HepG2 (cell line): Measurements from ENCODE around the gene CAMTA2. TPM values are rescaled to one million over a fixed set of nuclear protein-coding genes. Genes with fewer than 3 reads are reported as not detected.
A peak's percentile ranks its signal among the peaks of the same experiment; 100 is the strongest.

Source experiments
- ATAC-seq: fragments of 200-7000 bp; cut with Tn5 transposase; 3 replicates; pipeline ENCODE4 v1.9.1; 2020; ENCODE audit warnings: mild to moderate bottlenecking, moderate library complexity
- BruUV-seq: library from RNA; stranded (reverse); fragments of 400-500 nt; replicated peaks from 2 replicates; lab custom pipeline; 2021; lab: Mats Ljungman, UMichigan
- CTCF ChIA-PET: fragments of 300-600 bp; formaldehyde crosslinking; extraction: SDS; loops from one replicate; lab custom pipeline; 2021; ENCODE audit warnings: low total read pairs, inconsistent platforms, low intra/inter-chr PET ratio; lab: Yijun Ruan, JAX
- POLR2A ChIA-PET: fragments of 350-600 bp; sonication (Branson Sonifier 250); formaldehyde crosslinking; loops from one replicate; lab custom pipeline; 2020; ENCODE audit warnings: antibody characterized with exemption, inconsistent platforms; lab: Yijun Ruan, JAX
- DNase-seq: peaks from one replicate; pipeline ENCODE4 v3.0.0-alpha.2; 2015; ENCODE audit warnings: low spot score
- FAIRE-seq: peaks from 3 replicates; lab custom pipeline; 2011; peaks lifted over from hg19 to GRCh38; lab: Jason Lieb, UNC
- H2AFZ ChIP-seq: one replicate; pipeline ENCODE4 v1.6.1; 2011; ENCODE audit warnings: low read length, inconsistent platforms
- H3K27ac ChIP-seq: fragments of 300-600 bp; 3 replicates; pipeline ENCODE4 v1.8.0; 2011; ENCODE audit warnings: mixed run types, mild to moderate bottlenecking, mixed read lengths, low read length, inconsistent platforms; ENCODE audit not compliant: insufficient read depth; ENCODE audit errors: extremely low read length
- H3K27me3 ChIP-seq, 2 experiments: fragments of 200-600 bp in 1 of 2; 2 replicates in 1 of 2; 3 replicates in 1 of 2; pipeline versions ENCODE4 v1.6.0 to v1.8.0; 2011; ENCODE audit warnings: low read length in 2 of 2, mild to moderate bottlenecking in 2 of 2, moderate library complexity in 2 of 2, inconsistent platforms in 1 of 2; ENCODE audit not compliant: insufficient read depth in 2 of 2, control insufficient read depth in 1 of 2
- H3K36me3 ChIP-seq, 2 experiments: fragments of 200-600 bp in 1 of 2; replicated peaks in 1 of 2; 2 replicates in 1 of 2; 3 replicates in 1 of 2; pipeline versions ENCODE4 v1.5.1 to v1.8.0; 2011; ENCODE audit warnings: low read length in 2 of 2, inconsistent platforms in 1 of 2; ENCODE audit not compliant: insufficient read depth in 2 of 2, control insufficient read depth in 1 of 2
- H3K4me1 ChIP-seq: 2 replicates; pipeline ENCODE4 v1.5.1; 2012; ENCODE audit warnings: low read length, inconsistent platforms; ENCODE audit not compliant: insufficient read depth
- H3K4me2 ChIP-seq: 2 replicates; pipeline ENCODE4 v1.6.0; 2011; ENCODE audit warnings: low read depth, low read length, inconsistent platforms
- H3K4me3 ChIP-seq, 3 experiments: fragments of 200-600 bp in 1 of 3; sonication (generic), shearing (Covaris generic) in 1 of 3; replicated peaks in 1 of 3; 2 replicates each; pipeline ENCODE4 v1.5.1; 2011 to 2016; ENCODE audit warnings: low read length in 3 of 3, inconsistent platforms in 2 of 3, low read depth in 2 of 3, mild to moderate bottlenecking in 2 of 3, control low read depth in 1 of 3, mixed read lengths in 1 of 3; ENCODE audit not compliant: insufficient read depth in 1 of 3
- H3K79me2 ChIP-seq: one replicate; pipeline ENCODE4 v1.6.1; 2011; ENCODE audit warnings: low read length, inconsistent platforms; ENCODE audit not compliant: insufficient read depth
- H3K9ac ChIP-seq: 2 replicates; pipeline ENCODE4 v1.6.0; 2011; ENCODE audit warnings: mild to moderate bottlenecking, low read depth, low read length, inconsistent platforms; ENCODE audit not compliant: insufficient read depth
- H3K9me3 ChIP-seq: 2 replicates; pipeline ENCODE4 v1.5.1; 2012; ENCODE audit warnings: mild to moderate bottlenecking, low read length
- H4K20me1 ChIP-seq: 2 replicates; pipeline ENCODE4 v1.6.0; 2011; ENCODE audit warnings: inconsistent platforms, mild to moderate bottlenecking, low read length, moderate library complexity; ENCODE audit not compliant: insufficient read depth
- HDAC1 ChIP-seq: sonication (generic); formaldehyde crosslinking; IDR thresholded peaks from 2 replicates; pipeline ENCODE4 v1.5.1; 2020; ENCODE audit warnings: mild to moderate bottlenecking, missing genetic modification reagents
- HNF4A ChIP-seq: sonication (generic); formaldehyde crosslinking; IDR thresholded peaks from 2 replicates; pipeline ENCODE4 v1.4.0; 2020; ENCODE audit warnings: missing genetic modification reagents
- POLR2A ChIP-seq, 2 experiments: IDR thresholded peaks; 2 replicates each; pipeline ENCODE4 v1.6.1; 2011; ENCODE audit warnings: low read depth in 2 of 2, low read length in 2 of 2, mild to moderate bottlenecking in 1 of 2, moderate library complexity in 1 of 2; ENCODE audit not compliant: insufficient read depth in 1 of 2
- RBFOX2 ChIP-seq: fragments of 200-400 bp; formaldehyde crosslinking; IDR thresholded peaks from 2 replicates; pipeline ENCODE4 v1.6.1; 2017; ENCODE audit warnings: low read depth, mild to moderate bottlenecking, low read length
- U2AF1 ChIP-seq: fragments of 200-400 bp; formaldehyde crosslinking; optimal IDR thresholded peaks from 2 replicates; pipeline ENCODE3; 2017; ENCODE audit warnings: mild to moderate bottlenecking, low read depth, low read length
- ZBTB38 ChIP-seq: sonication (generic); formaldehyde crosslinking; IDR thresholded peaks from 2 replicates; pipeline ENCODE4 v1.5.1; 2020; ENCODE audit warnings: mild to moderate bottlenecking, missing genetic modification reagents
- ZBTB7A ChIP-seq: sonication (generic); formaldehyde crosslinking; IDR thresholded peaks from 2 replicates; pipeline ENCODE4 v1.8.0; 2022; ENCODE audit warnings: mild to moderate bottlenecking, missing genetic modification reagents
- ZNF367 ChIP-seq: sonication (generic); formaldehyde crosslinking; IDR thresholded peaks from 2 replicates; pipeline ENCODE4 v1.4.0; 2020; ENCODE audit warnings: missing genetic modification reagents, borderline replicate concordance
- ZNF589 ChIP-seq: sonication (generic); formaldehyde crosslinking; conservative IDR thresholded peaks from 2 replicates; pipeline ENCODE4 v1.8.0; 2022; ENCODE audit warnings: mild to moderate bottlenecking, moderate library complexity, missing genetic modification reagents
- ZNF670 ChIP-seq: sonication (generic); formaldehyde crosslinking; IDR thresholded peaks from 2 replicates; pipeline ENCODE4 v1.8.0; 2022; ENCODE audit warnings: mild to moderate bottlenecking, missing genetic modification reagents, borderline replicate concordance
- ZNF710 ChIP-seq: sonication (generic); formaldehyde crosslinking; IDR thresholded peaks from 2 replicates; pipeline ENCODE4 v1.5.0; 2020; ENCODE audit warnings: mild to moderate bottlenecking, missing genetic modification reagents, borderline replicate concordance
- ZNF761 ChIP-seq: sonication (generic); formaldehyde crosslinking; conservative IDR thresholded peaks from 2 replicates; pipeline ENCODE4 v1.4.0; 2020; ENCODE audit warnings: mild to moderate bottlenecking, missing genetic modification reagents
- ZNF768 ChIP-seq: sonication (generic); formaldehyde crosslinking; IDR thresholded peaks from 2 replicates; pipeline ENCODE4 v1.4.0; 2020; ENCODE audit warnings: missing genetic modification reagents
- ZNF770 ChIP-seq: sonication (generic); formaldehyde crosslinking; IDR thresholded peaks from 2 replicates; pipeline ENCODE4 v1.5.0; 2020; ENCODE audit warnings: mild to moderate bottlenecking, missing genetic modification reagents
- WGBS: methylation state at CpG from one replicate; pipeline ENCODE4 v1.1.6; 2017; ENCODE audit warnings: low lambda C conversion rate; 5-methylcytosine and 5-hydroxymethylcytosine counted together
- in situ Hi-C: cut with HindIII; loops from 2 replicates; pipeline ENCODE4 v1.10.0; 2017; ENCODE audit warnings: low pct_unique_long_range_greater_than_20kb; ENCODE audit not compliant: extremely low pct_ligation_motif_present
- intact Hi-C: fragments of 100-400 bp; cut with micrococcal nuclease; formaldehyde crosslinking; loops from one replicate; pipeline ENCODE4 v1.10.0; 2022; ENCODE audit not compliant: unreplicated experiment
- polyA plus RNA-seq, 8 experiments: library from polyadenylated mRNA; depleted of rRNA in 3 of 8; stranded (reverse) in 7 of 8; unstranded in 1 of 8; fragments of >200 nt; fragmentation: Illumina TruSeq in 4 of 8; extraction: Trizol in 4 of 8; gene quantifications; 2 replicates each; pipeline versions ENCODE4 v1.2.1 to v1.2.3, GENCODE V29; 2011 to 2016; ENCODE audit warnings: low read depth in 4 of 8, missing spikeins in 1 of 8, mixed read lengths in 1 of 8; ENCODE audit not compliant: insufficient read depth in 1 of 8
- total RNA-seq, 5 experiments: library from RNA; depleted of rRNA; stranded (reverse); fragments of >200 nt; fragmentation: Illumina TruSeq; extraction: Trizol; gene quantifications; 2 replicates each; pipeline ENCODE4 v1.2.3, GENCODE V29; 2016; ENCODE audit warnings: low read depth in 1 of 5
- TF ChIP-seq, protein P1 (sequence below): sonication (generic); formaldehyde crosslinking; IDR thresholded peaks from 2 replicates; pipeline ENCODE4 v1.8.1; 2023; ENCODE audit warnings: missing genetic modification reagents, mild to moderate bottlenecking, borderline replicate concordance
- TF ChIP-seq, protein P2 (sequence below): sonication (generic); formaldehyde crosslinking; IDR thresholded peaks from 2 replicates; pipeline ENCODE4 v1.5.0; 2020; ENCODE audit warnings: mild to moderate bottlenecking, missing genetic modification reagents

The CAMTA2 gene
- total and polyA plus RNA-seq, 2 of the 13 experiments (the other 11 are each of a cell fraction or from before 2014, with no cell fraction given) = 4.1 to 7.1 TPM

GRCh38 chr17:4999430-5000093 is 12.1 kb upstream of the CAMTA2 start (continued):
- TF ChIP-seq, protein P1, sequence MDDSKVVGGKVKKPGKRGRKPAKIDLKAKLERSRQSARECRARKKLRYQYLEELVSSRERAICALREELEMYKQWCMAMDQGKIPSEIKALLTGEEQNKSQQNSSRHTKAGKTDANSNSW = no peak
- TF ChIP-seq ZNF670 (CRISPR knock-in tag) (no peak), ZNF589 (CRISPR knock-in tag) (0 out of 2 replicates have a peak, but pooled peaks have one; percentile 16), ZNF367 (CRISPR knock-in tag) (no peak), ZBTB38 (CRISPR knock-in tag) (no peak), HDAC1 (CRISPR knock-in tag) (no peak)

- peak; percentile 86 for DNase-seq
- Histone ChIP-seq H3K36me3 (peaks cover 8 to 31% of the 10 kb centered on the region in 2 experiments), H3K4me3 (peak overlapping the region; percentile 91 to 93 (median 92)), H3K79me2 (peaks cover 27% of the 10 kb centered on the region), H2AFZ (no peak overlapping the region), H3K4me2 (peak overlapping the region; percentile 82), H3K9me3 (no peaks in the 10 kb centered on the region), H3K27me3 (no peaks in the 10 kb centered on the region; a peak in 1 of 5 replicates), H3K9ac (peak overlapping the region; percentile 92), H3K4me1 (peaks cover 28% of the 10 kb centered on the region), H4K20me1 (no peaks in the 10 kb centered on the region), H3K27ac (peak overlapping the region; percentile 93)
- in situ Hi-C loops = no loop called here
- CTCF ChIA-PET = no interaction called here
- BruUV-seq = TSS peak; percentile 75
- intact Hi-C loops = no loop called here
- whole genome bisulfite sequencing = 2% methylated on average over 11 of the region's 14 CpGs
- peak; percentile 94 for FAIRE-seq
- POLR2A ChIA-PET = interaction anchor here (0.7 to 5.1 kb wide), 12 partner anchors 11 to 72 kb away, joined by 3 to 74 read pairs (median 8); partner anchors contain the start of genes CAMTA2, ENO3, RNF167 and SLC25A11
- peak; percentile 69 for ATAC-seq
- TF ChIP-seq POLR2A (IDR thresholded peaks at IDR 0.05; ENCODE audit: insufficient read depth in 1 of 2, low read depth in 2 of 2, low read length in 2 of 2) (peak; percentile 63 to 66), U2AF1 (no peak), ZNF670 (CRISPR knock-in tag) (peak; percentile 38; the same call in 1 of the 2 replicates), HNF4A (CRISPR knock-in tag) (peak; percentile 99), ZNF770 (CRISPR knock-in tag) (no peak), RBFOX2 (peak; percentile 14; the same call in 1 of the 2 replicates), ZNF710 (peak; percentile 77), ZNF768 (no peak; the same call in 1 of the 2 replicates), ZBTB7A (peak; percentile 97), ZNF761 (no peak)
- TF ChIP-seq, protein P2, sequence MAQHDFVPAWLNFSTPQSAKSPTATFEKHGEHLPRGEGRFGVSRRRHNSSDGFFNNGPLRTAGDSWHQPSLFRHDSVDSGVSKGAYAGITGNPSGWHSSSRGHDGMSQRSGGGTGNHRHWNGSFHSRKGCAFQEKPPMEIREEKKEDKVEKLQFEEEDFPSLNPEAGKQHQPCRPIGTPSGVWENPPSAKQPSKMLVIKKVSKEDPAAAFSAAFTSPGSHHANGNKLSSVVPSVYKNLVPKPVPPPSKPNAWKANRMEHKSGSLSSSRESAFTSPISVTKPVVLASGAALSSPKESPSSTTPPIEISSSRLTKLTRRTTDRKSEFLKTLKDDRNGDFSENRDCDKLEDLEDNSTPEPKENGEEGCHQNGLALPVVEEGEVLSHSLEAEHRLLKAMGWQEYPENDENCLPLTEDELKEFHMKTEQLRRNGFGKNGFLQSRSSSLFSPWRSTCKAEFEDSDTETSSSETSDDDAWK = no peak
Measured at GRCh38 chr17:4998732-4999429, 11.4 kb upstream of the CAMTA2 start.
